Mononuclear cell (primary cell): ENCODE results near the gene TUBGCP6. TPM values are rescaled to one million over a fixed set of nuclear protein-coding genes. Genes with fewer than 3 reads are reported as not detected.
"Not testable (repeated sequence)": the region's sequence is repeated elsewhere in the genome, so short reads cannot be mapped to it uniquely, and the experiment has no call there.

Experiments
- H3K27me3 ChIP-seq: 2 replicates; pipeline ENCODE4 v1.6.0; 2011; ENCODE audit warnings: low read length, control low read depth; ENCODE audit not compliant: insufficient read depth
- H3K4me1 ChIP-seq: 2 replicates; pipeline ENCODE4 v1.5.1; 2011; ENCODE audit warnings: mild to moderate bottlenecking, low read length, control low read depth; ENCODE audit not compliant: insufficient read depth
- H3K4me3 ChIP-seq: 2 replicates; pipeline ENCODE4 v1.5.1; 2011; ENCODE audit warnings: mild to moderate bottlenecking, low read length, moderate library complexity
- H3K9me3 ChIP-seq: 2 replicates; pipeline ENCODE4 v1.5.1; 2011; ENCODE audit warnings: low read depth, mild to moderate bottlenecking, control low read depth, low read length
- total RNA-seq: library from RNA; depleted of rRNA; stranded (reverse); fragments of >200 nt; gene quantifications from one replicate; pipeline ENCODE4 v1.2.3, GENCODE V29; 2012

The TUBGCP6 gene
- total RNA-seq, 1 donor, result 45.1 TPM

- H3K4me3 ChIP-seq, result no peak overlapping the region
Measured at GRCh38 chr22:50282361-50283155, 37.7 kb upstream of the TUBGCP6 start.

GRCh38 chr22:50281957-50282356 lies 37.1 kb upstream of the TUBGCP6 start:
- Histone ChIP-seq H3K9me3 (no peaks in the 10 kb centered on the region), H3K27me3 (no peaks in the 10 kb centered on the region), H3K4me1 (no peaks in the 10 kb centered on the region), H3K4me3 (no peak overlapping the region)

More at GRCh38 chr22:50282361-50283155, 37.7 kb upstream of the TUBGCP6 start:
- H3K27me3 ChIP-seq, result no peaks in the 10 kb centered on the region
- H3K4me1 ChIP-seq, result no peaks in the 10 kb centered on the region
- H3K9me3 ChIP-seq, result no peaks in the 10 kb centered on the region

GRCh38 chr22:50281384-50281760 lies 36.5 kb upstream of the TUBGCP6 start:
- H3K4me3 ChIP-seq, result no peak overlapping the region
- no peaks in the 10 kb centered on the region for H3K27me3 ChIP-seq
- H3K9me3 ChIP-seq, result no peaks in the 10 kb centered on the region
- H3K4me1 ChIP-seq, result no peaks in the 10 kb centered on the region

GRCh38 chr22:50280708-50281383 lies 36.0 kb upstream of the TUBGCP6 start:
- H3K4me1 ChIP-seq, result no peaks in the 10 kb centered on the region
- H3K4me3 ChIP-seq, result no peak overlapping the region
- H3K27me3 ChIP-seq, result no peaks in the 10 kb centered on the region
- H3K9me3 ChIP-seq, result no peaks in the 10 kb centered on the region

GRCh38 chr22:50280022-50280707 lies 35.3 kb upstream of the TUBGCP6 start:
- no peaks in the 10 kb centered on the region for H3K9me3 ChIP-seq
- H3K27me3 ChIP-seq, result no peaks in the 10 kb centered on the region
- H3K4me1 ChIP-seq, result no peaks in the 10 kb centered on the region
- no peak overlapping the region for H3K4me3 ChIP-seq

GRCh38 chr22:50278956-50279619 lies 34.3 kb upstream of the TUBGCP6 start:
- no peaks in the 10 kb centered on the region for H3K9me3 ChIP-seq
- no peaks in the 10 kb centered on the region for H3K27me3 ChIP-seq
- H3K4me1 ChIP-seq, result no peaks in the 10 kb centered on the region
- no peak overlapping the region for H3K4me3 ChIP-seq

- Histone ChIP-seq H3K27me3 (no peaks in the 10 kb centered on the region), H3K4me1 (no peaks in the 10 kb centered on the region), H3K9me3 (no peaks in the 10 kb centered on the region), H3K4me3 (no peak overlapping the region)
Measured at GRCh38 chr22:50278461-50278860, 33.6 kb upstream of the TUBGCP6 start.

GRCh38 chr22:50277761-50278160 lies 32.9 kb upstream of the TUBGCP6 start:
- Histone ChIP-seq H3K27me3 (no peaks in the 10 kb centered on the region), H3K4me1 (no peaks in the 10 kb centered on the region), H3K4me3 (no peak overlapping the region), H3K9me3 (no peaks in the 10 kb centered on the region)

- Histone ChIP-seq H3K9me3 (no peaks in the 10 kb centered on the region), H3K27me3 (peaks cover 3% of the 10 kb centered on the region), H3K4me3 (no peak overlapping the region), H3K4me1 (peaks cover 6% of the 10 kb centered on the region)
Measured at GRCh38 chr22:50276143-50276542, 31.3 kb upstream of the TUBGCP6 start.

- no peaks in the 10 kb centered on the region for H3K9me3 ChIP-seq
- H3K27me3 ChIP-seq, result peaks cover 10% of the 10 kb centered on the region
- H3K4me3 ChIP-seq, result no peak overlapping the region
- H3K4me1 ChIP-seq, result peaks cover 13% of the 10 kb centered on the region
Measured at GRCh38 chr22:50275181-50276055, 30.6 kb upstream of the TUBGCP6 start.

GRCh38 chr22:50274771-50275170 lies 29.9 kb upstream of the TUBGCP6 start:
- H3K9me3 ChIP-seq, result no peaks in the 10 kb centered on the region
- no peak overlapping the region for H3K4me3 ChIP-seq

GRCh38 chr22:50274311-50274710 lies 29.5 kb upstream of the TUBGCP6 start:
- Histone ChIP-seq H3K9me3 (no peaks in the 10 kb centered on the region), H3K4me3 (no peak overlapping the region), H3K4me1 (peaks cover 18% of the 10 kb centered on the region), H3K27me3 (peaks cover 14% of the 10 kb centered on the region)

More at GRCh38 chr22:50274771-50275170, 29.9 kb upstream of the TUBGCP6 start:
- H3K4me1 ChIP-seq, result peaks cover 14% of the 10 kb centered on the region
- peaks cover 10% of the 10 kb centered on the region for H3K27me3 ChIP-seq

- not testable (repeated sequence) for H3K4me3 ChIP-seq, H3K9me3 ChIP-seq
- H3K4me1 ChIP-seq, result peaks cover 18% of the 10 kb centered on the region
- peaks cover 14% of the 10 kb centered on the region for H3K27me3 ChIP-seq
Measured at GRCh38 chr22:50273781-50274180, 29.0 kb upstream of the TUBGCP6 start.

- not testable (repeated sequence) for H3K4me3 ChIP-seq, H3K9me3 ChIP-seq
- Histone ChIP-seq H3K27me3 (peaks cover 14% of the 10 kb centered on the region), H3K4me1 (peaks cover 18% of the 10 kb centered on the region)
Measured at GRCh38 chr22:50273352-50273751, 28.5 kb upstream of the TUBGCP6 start.
